Activated CD8-positive, alpha-beta memory T cell treated with anti-CD3 and anti-CD28 coated beads for 48 hours (primary cell): Measurements from ENCODE around the gene ANKRD44.

Experiments
- DNase-seq, 3 experiments: peaks; one replicate each; pipeline ENCODE4 v3.0.0-alpha.2; 2020; ENCODE audit warnings: low read depth in 2 of 3, low spot score in 2 of 3

ANKRD44 gene

DNA sequence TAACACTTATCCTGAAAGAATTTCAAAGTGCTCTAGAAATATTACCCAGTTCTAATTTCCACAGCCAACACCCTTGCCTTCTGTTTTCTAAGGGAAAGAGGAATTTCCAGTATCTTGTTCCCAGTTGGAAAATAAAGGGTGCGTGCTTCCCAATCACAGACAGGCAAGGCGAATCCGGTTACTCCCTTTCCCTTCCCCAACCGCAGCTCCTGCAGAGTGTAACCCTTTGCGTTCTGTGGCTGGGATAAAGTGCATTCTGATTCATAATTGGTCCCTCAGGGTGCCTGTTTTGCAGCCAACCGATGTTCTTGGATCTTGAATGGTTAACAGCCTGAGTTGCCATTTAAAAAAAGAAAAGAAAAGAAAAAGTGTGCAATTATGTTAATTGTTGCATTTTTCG lies 343.5 kb downstream of the ANKRD44 start:
- no peak for DNase-seq

DNA sequence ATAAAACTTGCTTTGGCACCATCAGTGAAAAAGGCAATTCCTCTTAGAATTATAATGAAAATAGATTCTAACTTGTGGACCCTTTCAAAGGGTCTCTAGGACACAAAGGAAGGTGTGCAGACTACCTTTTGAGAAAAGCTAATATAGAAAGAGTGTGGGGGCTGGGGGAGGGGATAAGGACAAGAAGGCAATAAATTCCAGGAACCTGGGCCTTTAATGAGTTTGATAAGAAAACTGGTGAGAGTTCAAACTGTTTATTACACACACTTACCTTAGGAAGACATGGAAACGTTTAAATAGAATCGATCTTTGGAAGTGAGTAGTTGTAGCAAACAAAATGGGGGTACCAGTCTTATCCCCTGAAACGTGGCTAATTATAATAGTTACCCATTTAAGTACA lies 344.5 kb downstream of the ANKRD44 start:
- no peak for DNase-seq

DNA sequence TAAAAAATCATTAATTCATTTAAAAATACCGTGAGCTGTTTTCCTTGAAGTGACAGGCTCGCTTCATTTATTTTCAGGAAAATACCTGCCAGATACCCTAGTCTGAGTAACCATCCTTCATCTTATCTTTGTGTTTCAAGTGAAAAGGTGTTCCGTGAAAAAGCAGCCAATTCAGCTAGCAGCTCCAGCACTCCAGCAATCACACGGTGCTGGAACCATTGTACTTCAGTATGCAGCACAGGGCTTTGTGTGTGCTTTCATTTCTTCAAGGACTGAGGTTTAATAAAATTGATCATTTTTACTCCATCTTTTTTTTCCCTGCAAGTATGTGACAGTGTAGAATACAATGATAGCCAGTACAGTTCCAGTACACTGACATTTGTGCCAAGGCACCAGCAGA lies 344.9 kb downstream of the ANKRD44 start:
- no peak for DNase-seq

DNA sequence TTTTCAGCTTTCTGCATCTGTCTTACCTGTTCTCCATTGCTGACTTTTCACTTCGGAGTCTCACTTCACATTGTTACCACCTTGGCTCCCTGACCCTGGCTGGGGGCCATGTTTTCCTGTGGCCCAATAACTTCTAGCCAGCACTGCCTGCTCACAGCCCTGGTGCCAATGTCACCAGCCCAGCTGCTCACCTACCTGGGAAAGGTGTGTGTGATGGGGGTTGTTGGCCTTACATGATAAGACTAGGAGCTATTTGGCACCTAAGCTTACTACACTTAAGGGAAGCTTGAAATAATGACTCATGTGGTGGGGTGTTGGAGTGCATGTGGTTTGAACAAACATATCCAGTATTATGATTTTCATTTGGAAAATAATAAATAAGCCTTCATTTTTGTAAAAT lies 346.6 kb downstream of the ANKRD44 start:
- DNase-seq: no peak

DNA sequence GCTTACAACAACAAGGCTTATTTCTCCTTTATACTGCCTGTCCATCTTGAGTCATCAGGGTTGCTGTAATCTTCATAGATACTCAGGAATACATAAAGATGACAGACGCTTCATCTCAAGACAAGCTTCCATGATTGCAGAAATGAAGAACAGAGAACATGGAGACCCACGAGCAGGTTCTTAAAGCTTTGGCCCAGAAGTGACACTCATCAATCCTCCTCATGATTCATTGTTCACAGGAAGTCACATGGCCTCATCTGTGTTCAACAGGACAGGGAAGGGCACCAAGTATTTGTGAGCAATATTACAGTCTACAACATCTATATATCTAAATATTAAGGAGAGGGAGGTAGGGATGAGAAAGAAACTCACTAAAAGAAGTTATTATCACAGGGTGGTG lies 347.5 kb downstream of the ANKRD44 start:
- DNase-seq: no peak

DNA sequence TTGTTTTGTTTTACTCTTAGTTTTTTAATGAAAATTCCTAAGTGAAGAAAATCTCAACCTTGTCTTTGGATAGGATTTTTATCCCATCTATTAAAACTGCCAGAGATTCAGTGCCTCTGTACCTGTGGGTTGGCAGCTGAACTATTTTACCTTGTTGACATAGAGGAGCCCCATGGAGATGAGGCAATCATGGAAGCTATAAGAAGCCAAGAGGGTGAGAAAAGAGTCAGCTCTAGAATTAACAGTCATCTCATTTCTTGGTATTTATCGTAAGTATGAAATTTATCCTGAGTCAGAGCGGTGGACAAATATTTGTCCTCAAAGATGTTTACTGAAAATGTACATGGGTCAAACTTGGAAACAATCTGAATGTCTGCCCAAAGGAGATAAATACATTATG lies 348.3 kb downstream of the ANKRD44 start:
- no peak for DNase-seq

DNA sequence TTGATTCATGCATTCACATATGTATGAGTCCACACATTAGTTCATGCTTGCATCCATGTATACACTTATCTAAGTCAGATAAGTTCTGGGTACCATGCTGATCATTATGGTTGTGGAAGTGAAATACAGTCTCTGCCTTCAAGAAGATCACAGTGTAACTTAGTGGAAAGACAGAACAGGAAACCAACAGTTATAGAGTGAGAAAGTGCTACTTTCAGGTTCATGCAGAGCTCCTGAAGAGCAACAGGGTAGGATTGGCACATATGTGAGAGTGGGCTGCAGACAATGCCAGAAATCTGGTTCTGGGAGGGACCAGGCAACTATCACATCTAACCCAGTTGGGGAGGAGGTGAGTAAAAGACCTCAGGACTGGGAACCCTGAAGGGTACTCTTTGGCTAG lies 348.7 kb downstream of the ANKRD44 start:
- no peak for DNase-seq

DNA sequence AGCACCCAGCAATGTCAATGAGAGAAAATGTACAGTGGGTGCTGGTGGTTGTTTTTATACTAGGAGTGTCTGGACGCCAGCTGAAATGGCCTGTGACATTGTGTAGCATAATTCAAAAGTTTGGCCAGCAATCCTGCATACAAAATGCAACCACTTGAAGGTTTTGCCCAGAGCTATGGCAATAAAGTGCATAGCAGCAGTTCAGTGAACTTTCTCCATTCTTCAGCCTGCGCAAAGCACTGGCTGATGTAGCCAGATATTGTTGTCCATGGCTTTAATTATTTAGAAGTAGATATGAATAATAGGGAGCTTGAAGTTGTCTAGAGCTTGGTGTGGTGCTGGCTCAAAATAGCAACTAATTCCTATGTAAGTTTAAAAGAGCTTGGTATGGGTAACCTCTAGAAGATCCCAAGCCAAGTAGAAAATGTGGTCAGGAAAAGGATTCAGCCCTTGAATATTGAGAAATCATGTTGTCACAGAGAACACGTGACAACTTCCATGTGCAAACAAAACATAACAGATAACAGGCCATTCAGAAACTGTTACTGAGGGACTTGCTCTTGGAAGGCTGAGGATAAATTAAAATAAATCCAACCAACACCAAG lies 350.7 kb downstream of the ANKRD44 start:
- no peak for DNase-seq

DNA sequence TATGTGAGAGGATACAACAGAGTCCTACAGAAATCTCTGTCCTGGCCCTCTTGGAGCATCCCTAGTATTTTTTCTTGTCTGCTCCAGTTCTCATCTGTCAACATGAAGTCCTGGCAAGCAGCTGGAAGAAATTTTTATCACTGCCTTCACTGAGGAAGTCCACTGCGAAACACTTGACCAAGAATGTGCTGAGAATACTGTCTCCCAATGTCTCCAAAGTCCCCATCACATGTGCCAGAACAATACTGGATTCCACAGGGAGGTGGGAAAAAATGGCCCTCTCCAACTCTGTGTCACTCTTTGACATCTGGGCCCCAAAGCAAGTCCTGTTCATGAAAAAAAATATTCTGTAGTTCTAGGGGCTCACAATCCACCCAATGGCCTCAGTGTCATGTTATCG lies 351.3 kb downstream of the ANKRD44 start:
- DNase-seq: no peak

DNA sequence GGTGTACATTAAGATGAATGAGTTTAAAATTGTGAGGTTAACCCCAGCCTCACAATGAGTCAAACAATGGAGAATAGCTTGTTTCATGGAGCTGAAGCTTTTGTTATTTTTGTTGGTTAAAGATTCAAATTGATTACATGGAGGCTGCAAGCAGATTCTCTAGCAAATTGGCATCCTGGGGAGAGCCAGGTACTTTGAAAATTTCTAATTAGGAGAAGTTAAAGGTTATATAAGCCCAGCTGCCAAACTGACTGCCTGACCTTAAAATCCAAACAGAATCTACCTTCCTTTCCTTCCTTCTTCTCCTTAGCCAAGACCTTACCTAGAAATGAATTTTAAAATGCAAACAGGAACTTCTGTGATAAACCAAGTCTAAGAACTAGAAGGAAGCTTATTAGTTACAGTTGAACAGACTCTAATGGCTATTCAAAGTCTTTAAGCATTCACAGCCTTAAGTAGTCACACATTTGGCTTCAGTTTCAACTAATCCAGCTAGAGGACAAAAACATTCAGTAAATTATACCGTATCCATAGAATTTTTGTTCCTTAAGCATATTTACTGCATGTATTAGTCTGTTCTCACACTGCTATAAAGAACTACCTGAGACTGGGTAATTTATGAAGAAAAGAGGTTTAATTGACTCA lies 352.6 kb downstream of the ANKRD44 start:
- no peak for DNase-seq

DNA sequence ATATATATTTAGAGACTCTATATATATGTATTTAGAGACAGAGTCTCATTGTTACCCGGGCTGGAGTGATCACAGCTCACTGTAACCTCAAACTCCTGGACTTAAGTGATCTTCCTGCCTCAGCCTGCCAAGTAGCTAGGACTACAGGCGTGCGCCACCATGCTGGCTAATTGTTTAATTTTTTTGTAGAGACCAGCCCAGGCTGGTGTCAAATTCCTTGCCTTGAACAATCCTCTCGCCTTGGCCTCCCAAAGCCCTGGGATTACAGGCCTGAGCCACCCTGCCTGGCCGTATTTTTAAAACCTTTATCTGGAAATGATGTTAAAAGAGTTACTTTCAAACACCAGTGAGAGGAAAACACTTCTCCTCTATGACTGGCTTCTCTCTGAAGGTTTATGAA lies 353.1 kb downstream of the ANKRD44 start:
- no peak for DNase-seq

DNA sequence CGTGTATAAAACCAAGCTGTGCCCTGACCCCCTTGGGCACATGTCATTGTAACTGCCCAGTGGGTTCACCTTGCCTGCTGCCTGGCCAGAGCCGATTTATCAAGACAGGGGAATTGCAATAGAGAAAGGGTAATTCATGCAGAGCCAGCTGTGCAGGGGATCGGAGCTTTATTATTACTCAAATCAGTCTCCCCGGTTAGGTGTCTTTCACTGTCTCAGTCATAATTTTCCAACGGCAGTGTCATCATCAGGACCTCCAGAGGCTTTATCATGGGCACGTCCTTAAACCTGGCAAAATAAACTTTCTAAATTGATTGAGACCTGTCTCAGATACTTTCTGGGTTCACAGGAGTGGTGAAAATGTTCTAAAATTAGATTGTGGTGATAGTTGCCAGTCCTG lies 354.5 kb downstream of the ANKRD44 start:
- no peak for DNase-seq

DNA sequence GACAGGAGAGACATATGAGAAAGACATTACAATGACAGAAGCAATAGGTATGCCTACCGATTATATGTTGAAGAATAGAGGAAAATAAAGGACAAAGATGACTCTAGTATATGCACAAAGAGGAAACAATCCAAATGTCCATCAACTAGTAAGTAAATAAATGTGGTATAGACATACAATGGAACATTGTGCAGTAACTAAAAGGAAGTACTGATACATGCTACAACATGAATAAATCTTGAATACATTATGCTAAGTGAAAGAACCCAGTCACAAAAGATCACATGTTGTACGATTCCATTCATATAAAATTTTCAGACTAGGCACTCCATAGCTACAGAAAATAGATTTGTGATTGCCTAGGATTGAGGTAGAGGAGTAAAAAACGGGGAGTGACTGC lies 355.5 kb downstream of the ANKRD44 start:
- DNase-seq: no peak

DNA sequence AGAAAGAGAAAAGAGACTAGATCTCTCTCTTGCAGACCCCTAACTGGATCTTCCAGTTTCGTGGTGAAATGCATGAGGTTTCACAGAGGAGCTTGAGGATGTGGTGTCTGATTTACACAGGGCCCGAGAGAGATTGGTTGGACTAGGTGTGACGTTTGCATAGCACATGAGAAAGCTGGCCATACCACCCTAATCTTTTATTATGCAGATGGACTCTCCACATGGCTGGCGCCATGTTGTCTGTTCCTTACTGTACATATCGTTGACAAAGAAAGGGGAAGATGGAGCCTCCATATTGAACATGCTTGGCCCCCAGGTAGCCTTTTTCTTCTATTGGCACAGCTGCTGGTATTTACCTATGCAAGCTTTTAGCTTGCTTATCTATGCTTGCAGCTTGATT lies 356.6 kb downstream of the ANKRD44 start:
- no peak for DNase-seq

DNA sequence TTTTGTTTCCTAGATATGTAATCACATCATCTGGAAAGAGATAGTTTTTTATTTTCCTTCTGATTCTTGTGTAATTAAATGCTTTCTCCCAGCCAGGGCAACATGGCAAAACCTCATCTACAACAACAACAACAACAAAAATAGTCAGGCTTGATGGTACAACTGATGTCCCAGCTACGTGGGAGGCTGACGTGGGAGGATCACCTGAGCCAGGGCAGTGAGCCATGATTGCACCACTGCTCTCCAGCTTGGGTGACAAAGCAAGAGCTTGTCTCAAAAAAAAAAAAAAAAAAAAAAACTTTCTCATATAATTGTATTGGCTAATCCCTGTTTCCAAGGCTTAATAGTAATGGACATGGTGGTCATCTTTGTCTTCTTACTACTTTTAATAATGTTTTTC lies 357.6 kb downstream of the ANKRD44 start:
- DNase-seq: no peak

DNA sequence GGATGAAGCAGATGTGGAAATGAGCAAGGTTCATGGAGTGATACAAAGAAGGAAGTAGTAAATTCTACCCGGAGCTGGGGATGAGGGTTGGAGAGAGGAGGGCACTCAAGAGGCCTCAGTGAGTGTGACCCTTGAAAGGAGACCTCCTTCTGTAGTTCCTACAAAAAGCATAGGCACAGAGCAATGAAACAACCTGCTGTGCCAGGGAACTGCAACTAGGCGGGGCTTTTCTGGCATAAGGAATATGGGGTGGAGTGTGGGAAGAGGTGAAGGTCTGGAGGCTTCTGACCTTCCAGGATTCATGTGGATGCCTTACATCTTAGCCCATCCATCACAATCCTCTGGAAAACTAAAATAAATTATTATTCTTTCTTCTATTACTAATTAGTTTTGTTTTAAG lies 358.6 kb downstream of the ANKRD44 start:
- DNase-seq: no peak

DNA sequence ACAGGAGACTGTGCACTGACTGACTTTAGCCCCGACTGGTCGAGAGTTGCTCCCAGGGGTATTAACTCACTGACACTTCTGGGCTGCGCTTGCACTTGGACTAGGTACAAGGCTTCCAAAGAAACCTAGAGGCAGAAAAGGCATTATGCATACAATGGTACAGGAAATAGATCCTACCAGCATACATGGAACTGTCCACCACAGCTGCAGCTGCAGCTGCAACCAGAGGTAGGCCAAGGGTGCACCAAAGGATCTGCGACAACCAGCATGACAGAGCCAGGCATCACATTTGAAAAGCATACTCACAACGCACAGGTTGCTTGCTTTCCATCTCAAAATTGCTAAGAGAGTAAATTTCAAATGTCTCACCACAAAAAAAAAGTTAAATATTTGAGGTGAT lies 361.5 kb downstream of the ANKRD44 start:
- no peak for DNase-seq

DNA sequence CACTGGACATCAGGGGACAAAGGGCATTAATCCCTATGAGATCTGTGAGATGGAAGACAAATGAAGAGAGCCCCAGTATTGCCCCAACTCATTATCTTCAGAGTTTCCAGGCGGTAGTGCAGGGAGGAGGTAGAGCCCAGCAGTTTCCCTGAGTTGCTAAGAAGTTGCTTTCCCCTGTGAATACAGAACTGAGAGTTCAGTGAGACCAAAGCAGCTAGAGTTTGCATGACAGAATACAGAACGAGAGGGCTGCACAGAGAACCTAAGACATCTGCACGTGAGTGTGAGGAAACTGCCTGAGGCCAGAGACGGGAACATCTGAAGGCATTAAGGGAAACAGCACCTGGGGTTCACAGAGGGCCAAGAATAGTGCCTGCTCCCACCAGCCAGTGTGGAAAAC lies 366.0 kb downstream of the ANKRD44 start:
- no peak for DNase-seq

DNA sequence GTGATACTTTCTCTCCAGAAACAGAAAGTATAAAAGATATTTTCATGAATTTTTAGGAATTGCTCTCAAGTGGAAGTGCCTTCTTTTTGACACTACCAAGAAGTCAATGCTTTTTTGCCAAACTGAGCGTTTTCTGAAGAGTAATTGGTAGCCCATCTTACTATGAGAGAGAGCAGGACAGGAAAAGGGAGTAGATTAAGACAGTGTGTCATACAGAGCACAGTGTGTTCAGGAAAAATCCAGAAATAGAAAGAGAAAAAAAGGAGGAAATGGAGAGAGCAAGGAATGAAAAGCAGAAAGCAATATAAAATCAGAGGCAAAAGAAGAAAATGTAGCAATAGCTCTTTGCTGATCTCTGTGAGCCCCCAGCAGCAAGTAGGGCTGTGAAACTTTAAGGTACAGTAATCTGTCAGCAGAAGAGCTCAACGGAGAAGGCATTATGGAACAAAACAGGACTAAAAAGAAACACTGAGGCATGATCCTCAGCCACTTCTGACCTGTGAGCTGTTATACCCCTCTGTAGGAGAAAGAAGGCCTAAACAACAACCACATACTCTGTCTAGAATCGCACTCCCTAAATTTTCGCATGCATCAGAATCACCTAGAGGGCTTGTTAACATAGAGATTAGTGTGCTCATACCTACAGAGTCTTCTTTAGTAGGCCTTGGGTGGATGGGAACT lies 369.0 kb downstream of the ANKRD44 start:
- no peak for DNase-seq

DNA sequence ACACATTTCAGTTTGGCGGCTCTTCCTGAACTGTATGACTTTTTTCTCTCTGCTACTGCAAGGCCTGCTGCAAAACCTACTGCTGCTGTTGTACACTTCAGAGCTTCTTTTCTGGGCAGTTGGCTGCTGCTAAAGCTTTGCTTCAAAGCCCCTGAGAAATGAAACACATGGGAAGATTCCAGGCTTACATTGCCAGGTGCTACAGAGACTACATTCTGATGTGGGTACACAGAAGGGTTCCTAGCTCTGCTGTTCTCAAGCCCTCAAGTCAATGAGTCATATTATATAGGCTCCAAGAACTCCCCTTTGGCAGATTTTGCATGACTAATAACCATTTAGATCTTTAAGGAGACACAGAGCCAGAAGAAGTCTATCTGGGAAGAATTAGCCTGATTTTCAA lies 371.2 kb downstream of the ANKRD44 start:
- DNase-seq: no peak
